SW480 (cell line): ENCODE measurements around the gene ZNF587.
"Not testable (repeated sequence)": the region's sequence is repeated elsewhere in the genome, so short reads cannot be mapped to it uniquely, and the experiment has no call there.

ENCODE experiments used
- DNase-seq: peaks from one replicate; pipeline ENCODE4 v3.0.0-alpha.2; 2016; ENCODE audit warnings: low spot score

Gene ZNF587

GRCh38 chr19:57887195-57887941 lies 37.7 kb downstream of the ZNF587 start:
- DNase-seq: no peak

DNA sequence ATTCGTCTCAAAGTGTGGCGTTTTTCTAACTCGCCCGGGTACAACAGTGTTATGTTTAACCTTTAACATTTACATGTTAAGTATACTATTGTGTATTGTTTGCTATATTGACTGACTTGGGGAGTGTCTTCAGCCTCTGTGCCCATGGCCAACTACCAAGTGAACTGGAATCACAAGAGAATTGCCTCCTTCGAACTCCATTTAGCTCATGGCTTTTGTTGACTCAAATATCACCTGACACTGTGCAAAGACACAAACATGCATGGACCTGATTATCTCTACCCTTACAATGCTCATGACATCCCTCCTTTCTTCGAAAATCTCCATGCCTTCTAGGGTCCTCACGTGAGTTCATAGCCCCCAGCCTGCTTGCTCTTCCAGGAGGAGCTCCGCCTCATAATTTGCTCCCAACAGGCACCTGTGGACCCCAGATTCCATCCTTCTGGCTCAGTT lies 38.5 kb downstream of the ZNF587 start:
- DNase-seq: no peak

GRCh38 chr19:57888560-57889231 lies 39.0 kb downstream of the ZNF587 start, which contains the start of gene ZNF814:
ZNF814 (minus strand) TSS chr19:57889037; CDS start chr19:57888802, 235 bp downstream.
- no peak for DNase-seq

GRCh38 chr19:57890706-57891105 lies 41.0 kb downstream of the ZNF587 start:
- not testable (repeated sequence) for DNase-seq

DNA sequence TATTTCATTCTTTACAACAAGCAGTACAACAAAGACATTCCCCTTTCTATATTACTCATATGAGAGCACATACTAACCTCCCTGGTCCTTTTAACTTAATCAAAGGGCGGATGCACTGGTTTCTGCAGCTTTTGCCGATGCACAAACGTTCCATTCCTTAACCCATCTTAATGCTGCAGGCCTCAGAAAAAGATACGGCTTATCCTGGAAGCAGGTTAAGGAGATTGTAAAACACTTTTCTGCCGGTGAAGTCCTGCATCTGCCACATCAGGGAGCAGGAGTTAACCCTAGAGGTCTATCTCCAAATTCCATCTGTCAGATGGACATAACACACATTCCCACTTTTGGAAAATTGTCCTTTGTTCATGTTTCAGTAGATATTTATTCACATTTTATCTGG lies 50.7 kb downstream of the ZNF587 start:
- DNase-seq: no peak

- DNase-seq: no peak
Measured at GRCh38 chr19:57903618-57904184, 54.0 kb downstream of the ZNF587 start.

- no peak for DNase-seq
Measured at GRCh38 chr19:57905258-57905657, 55.6 kb downstream of the ZNF587 start.

- no peak for DNase-seq
Measured at GRCh38 chr19:57907394-57907793, 57.7 kb downstream of the ZNF587 start.

GRCh38 chr19:57914531-57914930 lies 64.9 kb downstream of the ZNF587 start:
- DNase-seq: no peak
